Keratinocyte (primary cell): ENCODE measurements around the gene SLC6A2. TPM values are rescaled to one million over a fixed set of nuclear protein-coding genes. Genes with fewer than 3 reads are reported as not detected.

Experiments
- DNase-seq: peaks from one replicate; pipeline ENCODE4 v3.0.0-alpha.2; 2011; ENCODE audit warnings: low read depth, missing footprints, low spot score
- FAIRE-seq: peaks from 2 replicates; lab custom pipeline; 2011; peaks lifted over from hg19 to GRCh38; lab: Jason Lieb, UNC
- H2AFZ ChIP-seq: 2 replicates; pipeline ENCODE4 v1.6.0; 2012; ENCODE audit warnings: low read length, control low read depth, inconsistent platforms; ENCODE audit not compliant: control insufficient read depth
- H3K27ac ChIP-seq: 2 replicates; pipeline ENCODE4 v1.5.1; 2011; ENCODE audit warnings: low read length; ENCODE audit not compliant: control insufficient read depth, insufficient read depth
- H3K27me3 ChIP-seq: 3 replicates; pipeline ENCODE4 v1.6.0; 2011; ENCODE audit warnings: low read length; ENCODE audit not compliant: control insufficient read depth, insufficient read depth; ENCODE audit errors: extremely low read depth
- H3K36me3 ChIP-seq, 2 experiments: 2 replicates in 1 of 2; 3 replicates in 1 of 2; pipeline ENCODE4 v1.5.1; 2011; ENCODE audit warnings: low read length in 2 of 2, mild to moderate bottlenecking in 1 of 2; ENCODE audit not compliant: control insufficient read depth in 2 of 2, insufficient read depth in 2 of 2; ENCODE audit errors: extremely low read depth in 1 of 2
- H3K4me1 ChIP-seq: 3 replicates; pipeline ENCODE4 v1.5.1; 2011; ENCODE audit warnings: low read length; ENCODE audit not compliant: control insufficient read depth, insufficient read depth; ENCODE audit errors: extremely low read depth
- H3K4me2 ChIP-seq: 3 replicates; pipeline ENCODE4 v1.6.0; 2011; ENCODE audit warnings: low read depth, low read length; ENCODE audit not compliant: control insufficient read depth, insufficient read depth; ENCODE audit errors: extremely low read depth
- H3K4me3 ChIP-seq, 3 experiments: fragments of 200-600 bp in 1 of 3; sonication (generic) in 1 of 3; 2 replicates in 2 of 3; 3 replicates in 1 of 3; pipeline ENCODE4 v1.5.1; 2011 to 2016; ENCODE audit warnings: low read length in 3 of 3, mild to moderate bottlenecking in 3 of 3, control low read depth in 2 of 3, inconsistent platforms in 1 of 3, low read depth in 1 of 3, mixed read lengths in 1 of 3, mixed run types in 1 of 3, moderate library complexity in 1 of 3; ENCODE audit not compliant: control insufficient read depth in 2 of 3, insufficient read depth in 2 of 3; ENCODE audit errors: extremely low read depth in 1 of 3
- H3K79me2 ChIP-seq: 2 replicates; pipeline ENCODE4 v1.6.0; 2012; ENCODE audit warnings: low read length; ENCODE audit not compliant: control insufficient read depth, insufficient read depth
- H3K9ac ChIP-seq: 3 replicates; pipeline ENCODE4 v1.6.0; 2011; ENCODE audit warnings: low read length; ENCODE audit not compliant: control insufficient read depth, insufficient read depth; ENCODE audit errors: extremely low read depth
- H3K9me1 ChIP-seq: 3 replicates; pipeline ENCODE4 v1.6.0; 2011; ENCODE audit warnings: low read length; ENCODE audit not compliant: control insufficient read depth, insufficient read depth; ENCODE audit errors: extremely low read depth
- H3K9me3 ChIP-seq: 2 replicates; pipeline ENCODE4 v1.5.1; 2012; ENCODE audit warnings: low read depth, low read length; ENCODE audit not compliant: control insufficient read depth
- H4K20me1 ChIP-seq: 3 replicates; pipeline ENCODE4 v1.6.0; 2011; ENCODE audit warnings: low read length; ENCODE audit not compliant: control insufficient read depth, insufficient read depth; ENCODE audit errors: extremely low read depth
- EZH2 ChIP-seq: IDR thresholded peaks from one replicate; pipeline ENCODE4 v1.6.1; 2012; ENCODE audit warnings: inconsistent platforms, mild to moderate bottlenecking, low read length, moderate library complexity
- dilution Hi-C: fragments of 300-500 bp; cut with MboI; formaldehyde crosslinking; loops from one replicate; pipeline ENCODE4 v1.7.0; 2020; ENCODE audit warnings: low sequenced_read_pairs; ENCODE audit not compliant: extremely low pct_ligation_motif_present
- polyA plus RNA-seq, 5 experiments: library from polyadenylated mRNA; depleted of rRNA in 3 of 5; stranded (reverse) in 3 of 5; stranded (forward) in 1 of 5; unstranded in 1 of 5; fragments of >200 nt; gene quantifications; 1 replicate in 1 of 5; 2 replicates in 3 of 5; 3 replicates in 1 of 5; pipeline versions ENCODE4 v1.2.1 to v1.2.3, GENCODE V29; 2011 to 2012; ENCODE audit warnings: missing spikeins in 2 of 5, low read depth in 1 of 5, low replicate concordance in 1 of 5
- TF ChIP-seq, protein P1 (sequence below), 3 experiments: IDR thresholded peaks in 1 of 3; conservative IDR thresholded peaks in 1 of 3; optimal IDR thresholded peaks in 1 of 3; 2 replicates in 2 of 3; 3 replicates in 1 of 3; pipeline versions ENCODE3 to v1.5.1; 2011; ENCODE audit warnings: low read length in 3 of 3, mild to moderate bottlenecking in 3 of 3, moderate library complexity in 2 of 3, control low read depth in 1 of 3, inconsistent platforms in 1 of 3; ENCODE audit not compliant: insufficient read depth in 2 of 3; ENCODE audit errors: extremely low read depth in 1 of 3

SLC6A2 gene
- polyA plus RNA-seq, 1 donor (not counting 4 experiments of a cell fraction or from before 2014, with no cell fraction given), result 0.20 TPM

DNA sequence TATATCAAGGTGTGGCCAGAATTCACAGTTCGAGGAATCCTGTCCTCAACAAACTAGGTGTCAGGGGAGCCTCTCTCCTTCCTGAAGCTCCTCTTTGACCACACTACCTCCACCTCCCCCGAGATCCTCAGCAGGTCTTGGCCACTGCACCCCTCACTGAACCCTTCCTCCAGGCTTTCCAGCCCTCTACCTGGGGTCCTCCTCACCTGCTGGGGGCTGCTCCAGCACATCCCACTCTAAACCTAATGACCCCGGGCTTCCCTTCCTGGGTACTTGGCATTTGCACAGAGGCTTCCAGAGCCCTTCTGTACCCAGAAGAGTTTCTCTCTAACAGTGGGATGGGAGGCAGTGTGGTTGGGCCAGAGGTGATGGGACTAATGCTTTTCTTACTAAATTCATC is 9.7 kb downstream of the SLC6A2 start:
- TF ChIP-seq, protein P1, sequence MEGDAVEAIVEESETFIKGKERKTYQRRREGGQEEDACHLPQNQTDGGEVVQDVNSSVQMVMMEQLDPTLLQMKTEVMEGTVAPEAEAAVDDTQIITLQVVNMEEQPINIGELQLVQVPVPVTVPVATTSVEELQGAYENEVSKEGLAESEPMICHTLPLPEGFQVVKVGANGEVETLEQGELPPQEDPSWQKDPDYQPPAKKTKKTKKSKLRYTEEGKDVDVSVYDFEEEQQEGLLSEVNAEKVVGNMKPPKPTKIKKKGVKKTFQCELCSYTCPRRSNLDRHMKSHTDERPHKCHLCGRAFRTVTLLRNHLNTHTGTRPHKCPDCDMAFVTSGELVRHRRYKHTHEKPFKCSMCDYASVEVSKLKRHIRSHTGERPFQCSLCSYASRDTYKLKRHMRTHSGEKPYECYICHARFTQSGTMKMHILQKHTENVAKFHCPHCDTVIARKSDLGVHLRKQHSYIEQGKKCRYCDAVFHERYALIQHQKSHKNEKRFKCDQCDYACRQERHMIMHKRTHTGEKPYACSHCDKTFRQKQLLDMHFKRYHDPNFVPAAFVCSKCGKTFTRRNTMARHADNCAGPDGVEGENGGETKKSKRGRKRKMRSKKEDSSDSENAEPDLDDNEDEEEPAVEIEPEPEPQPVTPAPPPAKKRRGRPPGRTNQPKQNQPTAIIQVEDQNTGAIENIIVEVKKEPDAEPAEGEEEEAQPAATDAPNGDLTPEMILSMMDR (optimal IDR thresholded peaks at IDR 0.05 in 1 of 3, IDR thresholded peaks at IDR 0.05 in 1 of 3, conservative IDR thresholded peaks at IDR 0.05 in 1 of 3; ENCODE audit: extremely low read depth in 1 of 3, insufficient read depth in 2 of 3, low read length in 3 of 3), result no peak
- no peak for TF ChIP-seq EZH2
- no peak overlapping the region for H3K9ac ChIP-seq
- H2AFZ ChIP-seq, result no peak overlapping the region
- peaks cover 68% of the 10 kb centered on the region for H3K4me1 ChIP-seq
- H3K79me2 ChIP-seq, result no peaks in the 10 kb centered on the region
- DNase-seq (no peak), FAIRE-seq (no peak)
- peaks cover 3% of the 10 kb centered on the region for H4K20me1 ChIP-seq
- H3K27ac ChIP-seq, result no peak overlapping the region
- no peaks in the 10 kb centered on the region for H3K27me3 ChIP-seq
- no peak overlapping the region for H3K4me2 ChIP-seq
- dilution Hi-C loops, result no loop called here
- no peaks in the 10 kb centered on the region for H3K9me3 ChIP-seq
- no peak overlapping the region for H3K4me3 ChIP-seq
- H3K9me1 ChIP-seq, result peaks cover 2% of the 10 kb centered on the region
- no peaks in the 10 kb centered on the region for H3K36me3 ChIP-seq

- H3K4me1 ChIP-seq, result peaks cover 63% of the 10 kb centered on the region
- no peak overlapping the region for H2AFZ ChIP-seq
- TF ChIP-seq EZH2, result no peak
- TF ChIP-seq, protein P1 (optimal IDR thresholded peaks at IDR 0.05 in 1 of 3, IDR thresholded peaks at IDR 0.05 in 1 of 3, conservative IDR thresholded peaks at IDR 0.05 in 1 of 3; ENCODE audit: extremely low read depth in 1 of 3, insufficient read depth in 2 of 3, low read length in 3 of 3), result no peak
- no peaks in the 10 kb centered on the region for H3K9me3 ChIP-seq
- peaks cover 3% of the 10 kb centered on the region for H4K20me1 ChIP-seq
- no peaks in the 10 kb centered on the region for H3K36me3 ChIP-seq
- dilution Hi-C loops, result no loop called here
- peaks cover 2% of the 10 kb centered on the region for H3K9me1 ChIP-seq
- no peak overlapping the region for H3K4me2 ChIP-seq
- no peak overlapping the region for H3K4me3 ChIP-seq
- H3K27ac ChIP-seq, result no peak overlapping the region
- no peak overlapping the region for H3K9ac ChIP-seq
- FAIRE-seq, result no peak
- H3K79me2 ChIP-seq, result no peaks in the 10 kb centered on the region
- no peak for DNase-seq
- H3K27me3 ChIP-seq, result no peaks in the 10 kb centered on the region
Measured at GRCh38 chr16:55666012-55666411, 10.2 kb downstream of the SLC6A2 start.
